K562 (cell line): ENCODE measurements around the gene ABCC1. TPM values are rescaled to one million over a fixed set of nuclear protein-coding genes. Genes with fewer than 3 reads are reported as not detected.
A peak's percentile ranks its signal among the peaks of the same experiment; 100 is the strongest.

Experiments used
- ATAC-seq: fragments of 200-7000 bp; cut with Tn5 transposase; 3 replicates; pipeline ENCODE4 v1.9.1; 2020; ENCODE audit warnings: moderate library complexity
- BruUV-seq: library from RNA; stranded (reverse); fragments of 400-500 nt; replicated peaks from 2 replicates; lab custom pipeline; 2021; lab: Mats Ljungman, UMichigan
- CTCF ChIA-PET: fragments of 300-600 bp; formaldehyde crosslinking; extraction: SDS; loops from one replicate; lab custom pipeline; 2021; ENCODE audit warnings: low intra/inter-chr PET ratio; lab: Yijun Ruan, JAX
- POLR2A ChIA-PET: fragments of 300-600, 350-650 bp; sonication (Branson Sonifier 250); formaldehyde crosslinking; extraction: SDS; loops from one replicate; lab custom pipeline; 2021; ENCODE audit warnings: antibody characterized with exemption, inconsistent platforms; lab: Yijun Ruan, JAX
- DNase-seq, 4 experiments: peaks; one replicate each; pipeline versions ENCODE4 v3.0.0 to v3.0.0-alpha.2; 2011 to 2018; ENCODE audit warnings: low spot score in 3 of 4, mixed read lengths in 3 of 4; ENCODE audit errors: extremely low read depth in 1 of 4
- FAIRE-seq: peaks from 2 replicates; lab custom pipeline; 2011; peaks lifted over from hg19 to GRCh38; lab: Jason Lieb, UNC
- H2AFZ ChIP-seq: 2 replicates; pipeline ENCODE4 v1.6.0; 2011; ENCODE audit warnings: low read depth, low read length, control low read depth, inconsistent platforms
- H3K27ac ChIP-seq: fragments of 200-600 bp; 3 replicates; pipeline ENCODE4 v1.8.0; 2011; ENCODE audit warnings: low read depth, mild to moderate bottlenecking, control low read depth, inconsistent platforms, low read length, moderate library complexity, mixed read lengths; ENCODE audit errors: extremely low read depth
- H3K27me3 ChIP-seq, 2 experiments: fragments of 300-600 bp in 1 of 2; 2 replicates in 1 of 2; 3 replicates in 1 of 2; pipeline versions ENCODE4 v1.6.0 to v1.8.0; 2011; ENCODE audit warnings: inconsistent platforms in 2 of 2, low read length in 2 of 2, mild to moderate bottlenecking in 1 of 2, mixed read lengths in 1 of 2, moderate library complexity in 1 of 2; ENCODE audit not compliant: control insufficient read depth in 2 of 2, insufficient read depth in 2 of 2
- H3K36me3 ChIP-seq: fragments of 300-600 bp; 3 replicates; pipeline ENCODE4 v1.8.0; 2011; ENCODE audit warnings: mild to moderate bottlenecking, low read length, inconsistent platforms; ENCODE audit not compliant: control insufficient read depth, insufficient read depth
- H3K4me1 ChIP-seq, 2 experiments: fragments of 200-600 bp in 1 of 2; replicated peaks in 1 of 2; 2 replicates in 1 of 2; 3 replicates in 1 of 2; pipeline versions ENCODE4 v1.5.1 to v1.8.0; 2011; ENCODE audit warnings: inconsistent platforms in 2 of 2, low read length in 2 of 2, mild to moderate bottlenecking in 1 of 2, mixed read lengths in 1 of 2, moderate library complexity in 1 of 2; ENCODE audit not compliant: control insufficient read depth in 2 of 2, insufficient read depth in 2 of 2
- H3K4me2 ChIP-seq: 2 replicates; pipeline ENCODE4 v1.6.1; 2011; ENCODE audit warnings: low read length, control low read depth, inconsistent platforms, mixed read lengths; ENCODE audit not compliant: insufficient read depth
- H3K4me3 ChIP-seq: fragments of 200-600 bp; sonication (generic), shearing (Covaris generic); 2 replicates; pipeline ENCODE4 v1.5.1; 2016; ENCODE audit warnings: control low read depth, inconsistent platforms
- H3K79me2 ChIP-seq: fragments of 200-600 bp; 3 replicates; pipeline ENCODE4 v1.8.0; 2011; ENCODE audit warnings: low read length, inconsistent platforms; ENCODE audit not compliant: control insufficient read depth, insufficient read depth
- H3K9ac ChIP-seq, 2 experiments: 2 replicates each; pipeline versions ENCODE4 v1.6.0 to v1.6.1; 2011; ENCODE audit warnings: low read depth in 2 of 2, low read length in 2 of 2, control low read depth in 1 of 2, inconsistent platforms in 1 of 2, mild to moderate bottlenecking in 1 of 2, mixed read lengths in 1 of 2; ENCODE audit not compliant: insufficient read depth in 1 of 2
- H3K9me1 ChIP-seq: one replicate; pipeline ENCODE4 v1.6.0; 2011; ENCODE audit warnings: inconsistent platforms, mild to moderate bottlenecking, low read length, moderate library complexity; ENCODE audit not compliant: control insufficient read depth, insufficient read depth
- H3K9me3 ChIP-seq: replicated peaks from 2 replicates; pipeline ENCODE4 v1.5.1; 2011; ENCODE audit warnings: low read depth, low read length, inconsistent platforms; ENCODE audit not compliant: control insufficient read depth, insufficient read depth
- H4K20me1 ChIP-seq: replicated peaks from 2 replicates; pipeline ENCODE4 v1.6.1; 2011; ENCODE audit warnings: low read length, inconsistent platforms, mixed read lengths; ENCODE audit not compliant: control insufficient read depth, insufficient read depth
- ESRRB ChIP-seq: fragments of 250-450 bp; sonication (Bioruptor Pico); IDR thresholded peaks from 2 replicates; pipeline ENCODE4 v1.5.0; 2020; ENCODE audit warnings: mild to moderate bottlenecking, moderate library complexity, borderline replicate concordance
- ETV1 ChIP-seq: fragments of 450-650 bp; conservative IDR thresholded peaks from 2 replicates; pipeline ENCODE4 v1.6.1; 2016; ENCODE audit warnings: missing genetic modification characterization, control low read depth, low read depth, missing compliant biosample characterization
- GATA2 ChIP-seq: sonication (generic); formaldehyde crosslinking; IDR thresholded peaks from 2 replicates; pipeline ENCODE4 v1.4.0; 2020; ENCODE audit warnings: mild to moderate bottlenecking, missing genetic modification reagents
- PTTG1 ChIP-seq: fragments of 450-650 bp; IDR thresholded peaks from 2 replicates; pipeline ENCODE4 v1.6.1; 2016; ENCODE audit warnings: low read depth, mild to moderate bottlenecking, missing genetic modification characterization, missing compliant biosample characterization
- RBM17 ChIP-seq: fragments of 200-400 bp; formaldehyde crosslinking; IDR thresholded peaks from 2 replicates; pipeline ENCODE4 v1.6.1; 2017; ENCODE audit warnings: low read depth, mild to moderate bottlenecking, low read length, borderline replicate concordance
- RHOXF2B ChIP-seq: fragments of 250-450 bp; sonication (Bioruptor Pico); conservative IDR thresholded peaks from 2 replicates; pipeline ENCODE4 v1.5.1; 2021
- ZBTB17 ChIP-seq: fragments of 450-650 bp; formaldehyde crosslinking; IDR thresholded peaks from 2 replicates; pipeline ENCODE4 v1.4.0; 2020; ENCODE audit warnings: mild to moderate bottlenecking
- ZNF23 ChIP-seq: fragments of 250-450 bp; sonication (Bioruptor Pico); IDR thresholded peaks from 2 replicates; pipeline ENCODE4 v1.4.0; 2020; ENCODE audit warnings: mild to moderate bottlenecking
- ZNF644 ChIP-seq: fragments of 200-800 bp; sonication (Bioruptor generic); IDR thresholded peaks from 2 replicates; pipeline ENCODE4 v1.6.1; 2016; ENCODE audit warnings: low read depth, missing genetic modification characterization, missing compliant biosample characterization
- ZNF780A ChIP-seq: fragments of 250-450 bp; sonication (Bioruptor Pico); IDR thresholded peaks from 2 replicates; pipeline ENCODE4 v1.5.0; 2021; ENCODE audit warnings: mild to moderate bottlenecking
- WGBS: fragments of 100-300 bp; shearing (Covaris generic); methylation state at CpG from one replicate; pipeline ENCODE4 v1.1.6; 2016; ENCODE audit warnings: low coverage, mixed read lengths; ENCODE audit not compliant: insufficient coverage; ENCODE audit errors: missing lambda C conversion rate; 5-methylcytosine and 5-hydroxymethylcytosine counted together
- in situ Hi-C: fragments of 300-500 bp; cut with MboI; formaldehyde crosslinking; loops from 4 replicates; pipeline ENCODE4 v1.15.0; 2018; ENCODE audit warnings: inconsistent platforms, mixed read lengths
- intact Hi-C: fragments of 100-400 bp; cut with micrococcal nuclease; formaldehyde crosslinking; loops from 2 replicates; pipeline ENCODE4 v1.14.2; 2022
- polyA plus RNA-seq, 8 experiments: library from polyadenylated mRNA; depleted of rRNA in 4 of 8; stranded (reverse) in 5 of 8; unstranded in 3 of 8; fragments of >200 nt; fragmentation: Nextera tagmentation in 2 of 8; fragmentation: Illumina TruSeq in 1 of 8; extraction: Ambion mirVana in 2 of 8; extraction: Trizol in 1 of 8; gene quantifications; 2 replicates each; pipeline versions ENCODE4 v1.2.1 to v1.2.3, GENCODE V29; 2011 to 2014; ENCODE audit warnings: inconsistent platforms in 1 of 8, missing spikeins in 1 of 8
- total RNA-seq, 7 experiments: library from RNA; depleted of rRNA in 6 of 7; stranded (reverse); fragments of >200 nt in 6 of 7; fragmentation: Illumina TruSeq in 2 of 7; extraction: Trizol in 2 of 7; gene quantifications; 2 replicates each; pipeline versions ENCODE4 v1.2.1 to v1.2.3, GENCODE V29; 2011 to 2021; ENCODE audit warnings: low replicate concordance in 1 of 7
- TF ChIP-seq, protein P1 (sequence below): fragments of 450-650 bp; IDR thresholded peaks from 2 replicates; pipeline ENCODE4 v1.6.1; 2017; ENCODE audit warnings: mild to moderate bottlenecking, moderate library complexity
- TF ChIP-seq, protein P2 (sequence below): fragments of 450-650 bp; conservative IDR thresholded peaks from 2 replicates; pipeline ENCODE4 v1.6.1; 2016; ENCODE audit warnings: missing genetic modification characterization, low read depth, mild to moderate bottlenecking, control low read depth, missing compliant biosample characterization

ABCC1 gene
- total and polyA plus RNA-seq, 9 of the 15 experiments (the other 6 are each of a cell fraction or from before 2014, with no cell fraction given) = 3.9 to 41.6 (median 10.0) TPM

DNA sequence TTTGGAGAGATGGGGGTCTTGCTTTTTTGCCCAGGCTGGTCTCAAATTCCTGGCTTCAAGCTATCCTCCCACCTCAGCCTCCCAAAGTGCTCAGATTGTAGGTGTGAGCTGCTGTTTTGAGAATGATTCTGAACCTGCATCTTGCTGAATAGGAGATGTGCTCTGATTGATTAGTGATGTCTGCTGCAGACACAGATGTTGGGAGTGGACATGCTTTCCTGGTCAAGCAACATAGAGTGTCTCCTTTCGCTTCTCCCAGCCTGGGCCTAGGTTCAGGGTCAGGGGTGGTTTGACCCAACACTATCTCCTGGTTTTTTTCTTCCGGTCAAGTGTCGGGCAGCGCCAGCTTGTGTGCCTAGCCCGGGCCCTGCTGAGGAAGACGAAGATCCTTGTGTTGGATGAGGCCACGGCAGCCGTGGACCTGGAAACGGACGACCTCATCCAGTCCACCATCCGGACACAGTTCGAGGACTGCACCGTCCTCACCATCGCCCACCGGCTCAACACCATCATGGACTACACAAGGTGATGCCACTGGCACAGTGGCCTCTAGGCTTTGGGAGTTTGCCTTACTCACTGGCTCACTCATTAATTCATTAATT lies 188.7 kb downstream of the ABCC1 start:
- no peak for ATAC-seq
- H3K9ac ChIP-seq = no peak overlapping the region
- H3K9me3 ChIP-seq = no peaks in the 10 kb centered on the region
- TF ChIP-seq ZNF23 (peak; percentile 80), ZBTB17 (CRISPR knock-in tag) (0 out of 2 replicates have a peak, but pooled peaks have one; percentile 62), ETV1 (tag) (no peak)
- CTCF ChIA-PET = no interaction called here
- no peaks in the 10 kb centered on the region for H3K79me2 ChIP-seq
- no TSS peak for BruUV-seq
- DNase-seq = no peak
- no peaks in the 10 kb centered on the region for H3K9me1 ChIP-seq
- no peak overlapping the region for H2AFZ ChIP-seq
- in situ Hi-C loops (no loop called here), intact Hi-C loops (loop anchor here (5.0 kb wide), 1 partner anchor 44 kb away; no protein-coding TSS in a partner anchor)
- FAIRE-seq = no peak
- H3K27me3 ChIP-seq = no peaks in the 10 kb centered on the region
- no peak overlapping the region for H3K27ac ChIP-seq
- H3K4me3 ChIP-seq = no peak overlapping the region
- POLR2A ChIA-PET = interaction anchor here (1.2 kb wide), 1 partner anchor 10 kb away, joined by 5 read pairs; no protein-coding TSS in a partner anchor
- WGBS = 99% methylated on average over 13 of the region's 15 CpGs
- H3K4me1 ChIP-seq = no peaks in the 10 kb centered on the region
- peaks cover 85% of the 10 kb centered on the region; the same call in 2 of the 3 replicates for H3K36me3 ChIP-seq
- no peak overlapping the region for H3K4me2 ChIP-seq
- H4K20me1 ChIP-seq = no peaks in the 10 kb centered on the region

GRCh38 chr16:16139061-16139460 lies 189.6 kb downstream of the ABCC1 start:
- no peak for ATAC-seq
- H3K4me3 ChIP-seq = no peak overlapping the region
- BruUV-seq = no TSS peak
- in situ Hi-C loops = no loop called here
- no peaks in the 10 kb centered on the region for H3K27me3 ChIP-seq
- FAIRE-seq = no peak
- no peak overlapping the region for H3K4me2 ChIP-seq
- DNase-seq = no peak
- WGBS = 96% methylated on average over 10 of the region's 10 CpGs
- ChIA-PET CTCF (no interaction called here), POLR2A (interaction anchor here (1.2 kb wide), 1 partner anchor 9 kb away, joined by 5 read pairs; no protein-coding TSS in a partner anchor)
- no peaks in the 10 kb centered on the region for H4K20me1 ChIP-seq
- no peaks in the 10 kb centered on the region for H3K9me1 ChIP-seq
- H3K9ac ChIP-seq = no peak overlapping the region
- H3K4me1 ChIP-seq = no peaks in the 10 kb centered on the region
- no peak overlapping the region for H3K27ac ChIP-seq
- no peak overlapping the region for H2AFZ ChIP-seq
- H3K36me3 ChIP-seq = peaks cover 82% of the 10 kb centered on the region; the same call in 2 of the 3 replicates
- no peaks in the 10 kb centered on the region for H3K79me2 ChIP-seq
- intact Hi-C loops = loop anchor here (5.0 kb wide), 1 partner anchor 43 kb away; no protein-coding TSS in a partner anchor
- no peaks in the 10 kb centered on the region for H3K9me3 ChIP-seq
- TF ChIP-seq RHOXF2B (CRISPR knock-in tag) = no peak
- no peak for TF ChIP-seq RBM17
- TF ChIP-seq, protein P1, sequence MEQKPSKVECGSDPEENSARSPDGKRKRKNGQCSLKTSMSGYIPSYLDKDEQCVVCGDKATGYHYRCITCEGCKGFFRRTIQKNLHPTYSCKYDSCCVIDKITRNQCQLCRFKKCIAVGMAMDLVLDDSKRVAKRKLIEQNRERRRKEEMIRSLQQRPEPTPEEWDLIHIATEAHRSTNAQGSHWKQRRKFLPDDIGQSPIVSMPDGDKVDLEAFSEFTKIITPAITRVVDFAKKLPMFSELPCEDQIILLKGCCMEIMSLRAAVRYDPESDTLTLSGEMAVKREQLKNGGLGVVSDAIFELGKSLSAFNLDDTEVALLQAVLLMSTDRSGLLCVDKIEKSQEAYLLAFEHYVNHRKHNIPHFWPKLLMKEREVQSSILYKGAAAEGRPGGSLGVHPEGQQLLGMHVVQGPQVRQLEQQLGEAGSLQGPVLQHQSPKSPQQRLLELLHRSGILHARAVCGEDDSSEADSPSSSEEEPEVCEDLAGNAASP = no peak
- TF ChIP-seq, protein P2, sequence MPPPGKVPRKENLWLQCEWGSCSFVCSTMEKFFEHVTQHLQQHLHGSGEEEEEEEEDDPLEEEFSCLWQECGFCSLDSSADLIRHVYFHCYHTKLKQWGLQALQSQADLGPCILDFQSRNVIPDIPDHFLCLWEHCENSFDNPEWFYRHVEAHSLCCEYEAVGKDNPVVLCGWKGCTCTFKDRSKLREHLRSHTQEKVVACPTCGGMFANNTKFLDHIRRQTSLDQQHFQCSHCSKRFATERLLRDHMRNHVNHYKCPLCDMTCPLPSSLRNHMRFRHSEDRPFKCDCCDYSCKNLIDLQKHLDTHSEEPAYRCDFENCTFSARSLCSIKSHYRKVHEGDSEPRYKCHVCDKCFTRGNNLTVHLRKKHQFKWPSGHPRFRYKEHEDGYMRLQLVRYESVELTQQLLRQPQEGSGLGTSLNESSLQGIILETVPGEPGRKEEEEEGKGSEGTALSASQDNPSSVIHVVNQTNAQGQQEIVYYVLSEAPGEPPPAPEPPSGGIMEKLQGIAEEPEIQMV (tag) = no peak
- TF ChIP-seq ZNF780A = no peak
- TF ChIP-seq PTTG1 (tag) = no peak
- TF ChIP-seq GATA2 = no peak
- TF ChIP-seq ZNF644 = no peak
- no peak for TF ChIP-seq ESRRB (CRISPR knock-in tag)
